Naive thymus-derived CD8-positive, alpha-beta T cell (primary cell): ENCODE data around the gene ATF6B. TPM values are rescaled to one million over a fixed set of nuclear protein-coding genes. Genes with fewer than 3 reads are reported as not detected.
"Not testable (repeated sequence)": the region's sequence is repeated elsewhere in the genome, so short reads cannot be mapped to it uniquely, and the experiment has no call there.

Experiments
- ATAC-seq, 2 donors: fragments of 150-1000 bp; cut with Tn5 transposase in 1 of 2; sonication (Bioruptor Pico), chemical (Tn5 transposase) in 1 of 2; 1 replicate in 1 of 2; 2 replicates in 1 of 2; pipeline ENCODE4 v1.10.0; 2021; ENCODE audit warnings: mild to moderate bottlenecking in 2 of 2, moderate library complexity in 2 of 2
- POLR2A ChIA-PET: fragments of 350-600 bp; sonication (Branson Sonifier 250); formaldehyde crosslinking; loops from one replicate; lab custom pipeline; 2021; ENCODE audit warnings: antibody characterized with exemption; lab: Charles Lee
- DNase-seq, 10 donors: peaks; one replicate each; pipeline versions ENCODE4 v3.0.0 to v3.0.0-alpha.2; 2020 to 2022
- H3K27ac Mint-ChIP-seq, 10 donors: one replicate each; pipeline ENCODE4 v1.8.0; 2020 to 2022; ENCODE audit warnings: mild to moderate bottlenecking in 10 of 10, mixed read lengths in 10 of 10, moderate library complexity in 4 of 10, inconsistent platforms in 1 of 10
- H3K27me3 Mint-ChIP-seq, 5 donors: one replicate each; pipeline ENCODE4 v1.8.0; 2021 to 2022; ENCODE audit warnings: mixed read lengths in 5 of 5
- H3K36me3 Mint-ChIP-seq, 3 donors: one replicate each; pipeline ENCODE4 v1.8.0; 2020 to 2022; ENCODE audit warnings: mixed read lengths in 3 of 3, mild to moderate bottlenecking in 2 of 3, inconsistent platforms in 1 of 3
- H3K4me1 Mint-ChIP-seq, 4 donors: one replicate each; pipeline ENCODE4 v1.8.0; 2021 to 2022; ENCODE audit warnings: mixed read lengths in 4 of 4
- H3K4me3 Mint-ChIP-seq, 10 donors: one replicate each; pipeline ENCODE4 v1.8.0; 2020 to 2022; ENCODE audit warnings: mild to moderate bottlenecking in 10 of 10, mixed read lengths in 10 of 10, moderate library complexity in 6 of 10, inconsistent platforms in 1 of 10
- H3K9me3 Mint-ChIP-seq, 9 donors: one replicate each; pipeline ENCODE4 v1.8.0; 2020 to 2022; ENCODE audit warnings: mixed read lengths in 9 of 9, mild to moderate bottlenecking in 3 of 9, inconsistent platforms in 1 of 9, moderate library complexity in 1 of 9
- microRNA-seq: library from miRNA; unstranded; fragments of <30 nt; microRNA quantifications from one replicate; pipeline ENCODE4 v1.2.0, GENCODE V29; 2022; ENCODE audit warnings: borderline microRNAs expressed
- polyA plus RNA-seq, 3 donors: library from polyadenylated mRNA; unstranded; fragments of 300-500 nt; fragmentation: Illumina TruSeq; gene quantifications; one replicate each; pipeline ENCODE4 v1.2.3, GENCODE V29; 2021
- total RNA-seq, 8 experiments: library from RNA in 2 of 8; stranded (reverse) in 2 of 8; gene quantifications; one replicate each; pipeline ENCODE4 v1.2.3 and lab custom pipeline; 2021 to 2026

The ATF6B gene
- total and polyA plus RNA-seq, 5 experiments from 2014 or later, result 17.5 to 141 (median 25.7) TPM

DNA sequence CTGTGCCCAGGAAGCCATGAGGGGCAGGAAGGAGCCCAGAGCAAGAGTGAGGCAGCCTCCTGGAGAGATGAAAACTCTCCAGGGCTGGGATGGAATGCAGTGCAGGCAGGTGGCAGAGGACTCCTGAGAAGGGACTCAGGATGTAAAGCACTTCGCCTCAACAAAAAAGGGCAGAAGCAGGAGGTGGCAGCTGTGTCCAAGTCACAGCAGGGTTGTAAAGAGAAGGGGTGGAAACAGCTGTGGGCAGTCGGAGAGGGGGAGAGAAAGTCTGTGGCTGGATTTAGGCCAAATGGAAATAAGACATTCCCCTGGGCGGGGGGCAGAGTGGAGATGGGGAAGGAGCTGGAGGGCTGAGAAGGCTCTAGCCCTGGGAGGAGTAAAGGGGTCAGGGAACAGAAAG is 54.9 kb downstream of the ATF6B start:
- Mint-ChIP-seq H3K4me3 (no peak overlapping the region), H3K27ac (peak overlapping the region in 2 of 10 donors; percentile 44 to 88), H3K27me3 (peaks cover 0 to 1% (median 0%) of the 10 kb centered on the region in 5 donors), H3K4me1 (peaks cover 0 to 3% (median 0%) of the 10 kb centered on the region in 4 donors), H3K36me3 (peaks cover 0 to 4% (median 0%) of the 10 kb centered on the region in 3 donors), H3K9me3 (no peaks in the 10 kb centered on the region)
- no peak for DNase-seq
- POLR2A ChIA-PET, result no interaction called here
- ATAC-seq, result no peak

DNA sequence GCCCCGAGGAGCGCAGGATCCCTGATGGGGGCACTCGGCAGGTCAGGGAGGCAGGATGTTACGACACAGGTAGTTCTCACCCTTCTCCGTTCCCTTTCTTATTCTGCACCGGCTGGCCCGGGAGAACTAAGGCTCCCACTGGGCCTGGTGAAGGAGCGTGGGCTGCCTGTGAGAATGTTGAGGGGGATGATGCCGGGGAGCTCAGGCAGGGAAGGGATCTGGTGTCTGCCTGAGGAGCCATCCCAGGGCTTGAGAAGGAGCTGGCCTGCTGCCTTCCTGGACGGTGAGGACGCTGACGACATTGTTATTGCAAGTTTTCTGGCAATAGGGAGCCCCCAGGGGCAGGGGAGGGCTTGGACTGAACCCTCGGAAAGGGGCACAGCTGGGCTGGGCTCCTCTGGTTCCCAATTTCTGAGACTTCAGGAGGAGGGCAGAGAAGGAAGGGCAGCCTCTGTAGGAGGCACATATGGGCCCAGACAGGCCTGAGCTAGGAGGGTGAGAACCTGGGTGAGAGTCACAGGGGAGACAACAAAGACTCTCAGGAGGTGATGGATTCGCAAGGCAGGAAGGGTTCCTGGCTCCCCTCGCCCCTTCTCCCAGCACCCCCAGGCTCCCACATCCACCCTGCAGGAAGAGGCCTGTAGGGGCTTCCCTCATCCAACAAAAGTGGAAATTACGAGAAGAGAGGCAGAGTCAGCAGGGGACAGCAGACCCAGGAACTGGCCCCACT is 57.1 kb downstream of the ATF6B start:
- Mint-ChIP-seq H3K36me3 (peaks cover 0 to 4% (median 0%) of the 10 kb centered on the region in 3 donors), H3K4me1 (peaks cover 0 to 3% (median 0%) of the 10 kb centered on the region in 4 donors), H3K27me3 (peaks cover 0 to 1% (median 0%) of the 10 kb centered on the region in 5 donors), H3K9me3 (no peaks in the 10 kb centered on the region), H3K4me3 (no peak overlapping the region), H3K27ac (peak overlapping the region in 1 of 10 donors; percentile 65)
- DNase-seq, result no peak
- no peak for ATAC-seq
- POLR2A ChIA-PET, result no interaction called here

DNA sequence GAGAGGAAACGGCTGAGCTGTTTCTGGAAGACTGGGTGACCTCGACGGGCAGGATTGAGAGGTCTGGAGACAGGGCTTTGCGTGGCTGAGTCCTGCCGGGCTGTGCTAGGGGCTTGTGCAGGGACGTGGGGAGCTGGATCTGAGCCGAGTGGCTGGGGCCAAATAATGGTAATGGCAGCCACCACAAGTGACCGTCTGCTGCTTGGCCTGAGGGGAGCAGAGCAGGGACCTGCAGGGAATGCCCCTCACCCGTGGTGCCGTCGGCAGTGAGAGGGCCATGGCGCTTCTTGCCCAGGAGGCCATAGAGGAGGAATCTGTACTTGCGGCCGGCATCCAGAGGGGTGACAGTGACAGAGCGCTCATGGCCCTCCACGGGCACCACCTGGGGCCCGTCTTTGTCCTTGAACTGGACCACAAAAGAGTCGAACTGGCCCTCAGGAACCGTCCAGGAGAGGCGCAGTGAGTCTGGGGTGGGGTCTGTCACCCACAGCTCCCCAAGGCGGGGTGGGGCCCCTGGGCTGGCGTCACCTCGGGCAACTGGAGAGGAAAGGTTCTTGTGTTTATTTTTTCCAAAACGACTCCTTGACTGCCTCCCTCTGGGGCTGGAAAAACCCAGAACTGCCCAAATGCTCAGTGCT is 58.0 kb downstream of the ATF6B start:
- Mint-ChIP-seq H3K27me3 (peaks cover 0 to 1% (median 0%) of the 10 kb centered on the region in 5 donors), H3K36me3 (peaks cover 0 to 4% (median 0%) of the 10 kb centered on the region in 3 donors), H3K27ac (no peak overlapping the region), H3K4me3 (no peak overlapping the region), H3K4me1 (peaks cover 0 to 3% (median 0%) of the 10 kb centered on the region in 4 donors), H3K9me3 (no peaks in the 10 kb centered on the region)
- POLR2A ChIA-PET, result no interaction called here
- no peak for DNase-seq
- no peak for ATAC-seq

DNA sequence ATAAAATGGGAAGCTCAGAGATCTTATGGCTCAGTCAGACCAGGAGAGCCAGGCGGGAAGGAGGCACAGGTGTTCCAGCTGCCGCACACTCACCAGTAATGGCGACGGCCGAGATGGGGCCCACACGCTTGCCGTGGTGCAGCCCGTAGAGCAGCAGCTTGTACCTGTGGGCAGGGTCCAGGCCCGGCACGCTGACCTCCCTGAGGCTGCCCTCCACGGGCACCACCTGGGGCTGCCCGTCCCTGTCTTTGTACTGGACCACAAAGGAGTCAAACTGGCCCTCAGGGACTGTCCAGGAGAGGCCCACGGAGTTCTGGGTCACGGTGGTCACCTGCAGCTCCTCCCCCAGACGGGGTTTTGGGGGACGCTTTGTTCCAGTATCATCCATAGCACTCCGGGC is 58.6 kb downstream of the ATF6B start:
- DNase-seq (no peak), ATAC-seq (no peak)
- Mint-ChIP-seq H3K4me3 (no peak overlapping the region), H3K4me1 (peaks cover 0 to 3% (median 0%) of the 10 kb centered on the region in 4 donors), H3K27ac (no peak overlapping the region), H3K36me3 (peaks cover 0 to 4% (median 0%) of the 10 kb centered on the region in 3 donors), H3K9me3 (no peaks in the 10 kb centered on the region), H3K27me3 (peaks cover 0 to 1% (median 0%) of the 10 kb centered on the region in 5 donors)
- POLR2A ChIA-PET, result no interaction called here

DNA sequence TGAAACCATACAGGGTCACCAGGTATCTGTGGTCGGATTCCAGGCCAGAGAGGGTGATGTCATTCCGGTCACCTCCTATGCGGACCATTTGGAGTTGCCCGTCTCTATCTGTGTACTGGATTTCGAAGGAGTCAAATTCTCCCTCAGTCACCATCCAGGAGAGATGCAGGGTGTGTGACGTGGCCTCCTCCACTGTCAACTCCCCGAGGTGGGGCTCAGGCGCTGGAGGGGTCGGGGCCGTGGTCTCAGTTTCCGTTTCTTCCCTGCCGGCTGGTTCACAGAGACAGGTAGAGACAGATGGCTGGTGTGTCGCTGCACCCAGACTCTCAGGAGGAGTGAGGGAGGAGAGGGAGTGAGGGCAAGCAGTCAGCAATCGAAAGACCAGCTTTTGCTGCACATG is 59.2 kb downstream of the ATF6B start:
- H3K4me3 Mint-ChIP-seq, result no peak overlapping the region
- H3K27ac Mint-ChIP-seq, result no peak overlapping the region
- H3K36me3 Mint-ChIP-seq, result peaks cover 0 to 4% (median 0%) of the 10 kb centered on the region in 3 donors
- peaks cover 0 to 3% (median 0%) of the 10 kb centered on the region in 4 donors for H3K4me1 Mint-ChIP-seq
- H3K9me3 Mint-ChIP-seq, result no peaks in the 10 kb centered on the region
- ATAC-seq (no peak), DNase-seq (no peak)
- POLR2A ChIA-PET, result no interaction called here
- peaks cover 0 to 1% (median 0%) of the 10 kb centered on the region in 5 donors for H3K27me3 Mint-ChIP-seq

DNA sequence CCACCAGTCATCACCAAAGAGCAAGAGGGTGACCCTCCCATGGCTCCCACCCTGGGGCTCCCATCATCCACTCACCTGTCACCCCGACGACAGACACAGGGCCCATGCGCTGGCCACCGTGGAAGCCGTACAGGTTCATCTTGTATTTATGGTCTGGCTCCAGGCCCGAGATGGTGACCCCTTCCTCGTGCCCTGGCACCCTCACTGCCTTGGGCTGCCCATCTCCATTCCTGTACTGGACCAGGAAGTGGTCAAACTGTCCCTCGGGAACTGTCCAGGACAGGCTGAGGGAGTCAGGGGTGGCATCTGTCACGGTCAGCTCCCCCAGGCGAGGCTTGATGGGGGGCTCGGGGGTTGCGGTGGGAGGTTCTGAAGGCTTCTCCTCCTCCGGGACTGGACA is 59.7 kb downstream of the ATF6B start:
- DNase-seq, H3K27me3 Mint-ChIP-seq, ATAC-seq, H3K9me3 Mint-ChIP-seq, H3K36me3 Mint-ChIP-seq, POLR2A ChIA-PET, H3K4me3 Mint-ChIP-seq, H3K4me1 Mint-ChIP-seq: not testable (repeated sequence)
- H3K27ac Mint-ChIP-seq, result peak overlapping the region in 1 of 10 donors; percentile 33

DNA sequence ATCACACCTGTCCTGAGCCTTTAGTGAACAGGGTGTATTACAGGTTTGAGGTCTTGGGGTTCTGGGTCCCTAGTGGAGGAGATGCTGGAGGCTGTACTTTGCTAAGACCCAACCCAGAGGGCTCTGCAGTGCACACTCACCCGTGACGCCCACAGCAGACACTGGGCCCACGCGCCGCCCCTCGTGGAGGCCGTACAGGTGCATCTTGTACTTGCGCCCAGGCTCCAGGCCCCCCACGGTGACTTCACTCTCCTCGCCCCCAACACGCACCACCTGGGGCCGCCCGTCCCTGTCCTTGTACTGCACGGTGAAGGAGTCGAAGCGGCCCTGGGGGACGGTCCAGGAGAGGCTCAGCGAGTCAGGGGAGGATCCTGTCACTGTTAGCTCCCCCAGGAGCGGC is 60.5 kb downstream of the ATF6B start:
- DNase-seq, POLR2A ChIA-PET, H3K27me3 Mint-ChIP-seq, H3K36me3 Mint-ChIP-seq, ATAC-seq, H3K27ac Mint-ChIP-seq, H3K4me1 Mint-ChIP-seq, H3K4me3 Mint-ChIP-seq, H3K9me3 Mint-ChIP-seq: not testable (repeated sequence)

Small RNA genes lying within 50 kb of the gene (microRNA-seq; reads per million reads assigned to microRNA genes)
- not detected for gene MIR6721

Other genes starting within 250 kb of the ATF6B start
- gene SLC44A4, start 249.2 kb downstream of the ATF6B start, total RNA-seq, result not detected
- not detected for gene SLC44A4, start 249.2 kb downstream of the ATF6B start, polyA plus RNA-seq
- gene EHMT2, start 230.5 kb downstream of the ATF6B start, total RNA-seq, result 10 to 100 TPM; 77.1 to 81.8 TPM
- 10 to 100 TPM; 37.3 to 57.9 (median 43.0) TPM for gene EHMT2, start 230.5 kb downstream of the ATF6B start, polyA plus RNA-seq
- 1 to 10 TPM; 3.1 to 3.7 TPM for gene ZBTB12, start 226.2 kb downstream of the ATF6B start, total RNA-seq
- not detected for gene ZBTB12, start 226.2 kb downstream of the ATF6B start, polyA plus RNA-seq
- 1 to 10 TPM; 3.8 to 4.3 TPM for gene C2, start 200.5 kb downstream of the ATF6B start, total RNA-seq
- not detected for gene C2, start 200.5 kb downstream of the ATF6B start, polyA plus RNA-seq
- 1 to 10 TPM; 1.0 to 1.4 TPM for gene CFB, start 182.2 kb downstream of the ATF6B start, total RNA-seq
- gene CFB, start 182.2 kb downstream of the ATF6B start, polyA plus RNA-seq, result under 1 TPM in 2 of 3 donors, not detected in 1; 0.22 to 0.61 TPM
- 10 to 100 TPM; 41.7 to 45.1 TPM for gene NELFE, start 169.3 kb downstream of the ATF6B start, total RNA-seq
- gene NELFE, start 169.3 kb downstream of the ATF6B start, polyA plus RNA-seq, result 10 to 100 TPM; 55.9 to 68.6 (median 66.4) TPM
- gene SKIC2, start 169.1 kb downstream of the ATF6B start, total RNA-seq, result 100 to 1,000 TPM; 130 to 141 TPM
- 10 to 100 TPM; 18.1 to 19.9 (median 19.4) TPM for gene SKIC2, start 169.1 kb downstream of the ATF6B start, polyA plus RNA-seq
- 10 to 100 TPM; 36.4 to 41.0 TPM for gene DXO, start 156.1 kb downstream of the ATF6B start, total RNA-seq
- gene DXO, start 156.1 kb downstream of the ATF6B start, polyA plus RNA-seq, result 10 to 100 TPM; 12.5 to 16.4 (median 14.5) TPM
- 1 to 10 TPM; 5.9 to 6.0 TPM for gene C4A, start 146.2 kb downstream of the ATF6B start, total RNA-seq
- under 1 TPM in 1 of 3 donors, not detected in 2; 0.81 TPM for gene C4A, start 146.2 kb downstream of the ATF6B start, polyA plus RNA-seq
- gene C4B, start 113.5 kb downstream of the ATF6B start, total RNA-seq, result 1 to 10 TPM; 7.7 to 8.7 TPM
- under 1 TPM in 1 of 3 donors, not detected in 2; 0.31 TPM for gene C4B, start 113.5 kb downstream of the ATF6B start, polyA plus RNA-seq
- 1 to 10 TPM; 1.2 to 1.8 TPM for gene CYP21A2, start 89.8 kb downstream of the ATF6B start, total RNA-seq
- gene CYP21A2, start 89.8 kb downstream of the ATF6B start, polyA plus RNA-seq, result not detected
- gene TNXB, start 18.9 kb downstream of the ATF6B start, total RNA-seq, result 10 to 100 TPM; 14.5 to 17.8 TPM
- gene TNXB, start 18.9 kb downstream of the ATF6B start, polyA plus RNA-seq, result under 1 TPM in 1 of 3 donors, not detected in 2; 0.13 TPM
- gene FKBPL, start 2.0 kb upstream of the ATF6B start, total RNA-seq, result 1 to 10 TPM; 1.8 to 2.1 TPM
- 1 to 10 TPM in 1 of 3 donors, under 1 TPM in 2; 0.37 to 2.5 (median 0.51) TPM for gene FKBPL, start 2.0 kb upstream of the ATF6B start, polyA plus RNA-seq
- 1 to 10 TPM; 5.5 to 5.6 TPM for gene PRRT1, start 23.7 kb upstream of the ATF6B start, total RNA-seq
- 1 to 10 TPM; 1.2 to 3.6 (median 2.8) TPM for gene PRRT1, start 23.7 kb upstream of the ATF6B start, polyA plus RNA-seq
- 10 to 100 TPM; 22.6 to 23.1 TPM for gene PPT2, start 25.9 kb upstream of the ATF6B start, total RNA-seq
- gene PPT2, start 25.9 kb upstream of the ATF6B start, polyA plus RNA-seq, result 10 to 100 TPM; 17.3 to 20.6 (median 18.3) TPM
- 10 to 100 TPM; 29.3 to 30.1 TPM for gene EGFL8, start 36.3 kb upstream of the ATF6B start, total RNA-seq
- under 1 TPM in 1 of 3 donors, not detected in 2; 0.61 TPM for gene EGFL8, start 36.3 kb upstream of the ATF6B start, polyA plus RNA-seq
- 10 to 100 TPM; 27.5 to 28.6 TPM for gene AGPAT1, start 47.8 kb upstream of the ATF6B start, total RNA-seq
- 10 to 100 TPM; 16.3 to 19.5 (median 19.1) TPM for gene AGPAT1, start 47.8 kb upstream of the ATF6B start, polyA plus RNA-seq
- gene RNF5, start 50.2 kb upstream of the ATF6B start, total RNA-seq, result 10 to 100 TPM; 38.6 to 40.0 TPM
- gene RNF5, start 50.2 kb upstream of the ATF6B start, polyA plus RNA-seq, result 100 to 1,000 TPM; 102 to 117 (median 102) TPM
- gene AGER, start 56.0 kb upstream of the ATF6B start, total RNA-seq, result 10 to 100 TPM; 56.0 to 60.3 TPM
- gene AGER, start 56.0 kb upstream of the ATF6B start, polyA plus RNA-seq, result 1 to 10 TPM in 1 of 3 donors, under 1 TPM in 2; 0.09 to 1.9 (median 0.25) TPM
- gene PBX2, start 62.0 kb upstream of the ATF6B start, total RNA-seq, result 100 to 1,000 TPM; 173 to 174 TPM
- 1 to 10 TPM; 1.6 to 2.2 (median 2.0) TPM for gene PBX2, start 62.0 kb upstream of the ATF6B start, polyA plus RNA-seq
- 100 to 1,000 TPM; 274 to 276 TPM for gene GPSM3, start 64.4 kb upstream of the ATF6B start, total RNA-seq
- gene GPSM3, start 64.4 kb upstream of the ATF6B start, polyA plus RNA-seq, result 100 to 1,000 TPM; 106 to 144 (median 138) TPM
- gene NOTCH4, start 95.8 kb upstream of the ATF6B start, total RNA-seq, result 1 to 10 TPM; 1.2 to 1.8 TPM
- gene NOTCH4, start 95.8 kb upstream of the ATF6B start, polyA plus RNA-seq, result under 1 TPM; 0.22 to 0.48 (median 0.28) TPM
- not detected for gene TSBP1, start 243.7 kb upstream of the ATF6B start, total RNA-seq
- gene TSBP1, start 243.7 kb upstream of the ATF6B start, polyA plus RNA-seq, result not detected